GM12892 (cell line): Measurements from ENCODE around the gene FBXO36.

Experiments used
- POLR2A ChIP-seq: IDR thresholded peaks from 2 replicates; pipeline ENCODE4 v1.6.1; 2011; ENCODE audit warnings: low read depth, low read length, control low read depth
- POLR2AphosphoS5 ChIP-seq: IDR thresholded peaks from 2 replicates; pipeline ENCODE4 v1.6.1; 2011; ENCODE audit warnings: low read depth, low read length, control low read depth
- TAF1 ChIP-seq: IDR thresholded peaks from 2 replicates; pipeline ENCODE4 v1.6.1; 2011; ENCODE audit warnings: low read depth, mild to moderate bottlenecking, control low read depth, low read length, borderline replicate concordance

DNA sequence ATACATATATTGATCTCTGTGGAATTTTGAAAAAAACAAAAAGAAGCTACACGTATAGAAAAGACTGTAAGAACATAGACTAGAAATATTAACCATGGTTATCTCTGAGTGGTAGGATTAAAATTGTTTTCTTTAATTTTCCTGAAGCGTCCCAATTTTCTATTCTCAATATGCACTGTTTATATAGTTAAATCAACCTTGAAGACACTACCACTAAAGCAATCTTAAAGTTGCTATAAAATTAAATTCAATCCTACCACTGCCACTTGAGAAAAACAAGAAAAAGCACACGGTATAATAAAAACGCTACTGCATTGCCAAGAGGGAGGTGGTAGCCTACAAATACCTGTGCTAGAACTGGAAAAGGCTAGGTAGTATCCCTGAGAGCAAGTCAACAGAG lies 47.7 kb upstream of the FBXO36 start:
- TF ChIP-seq POLR2A (no peak), TAF1 (no peak), POLR2AphosphoS5 (no peak)
